Esophagus muscularis mucosa (tissue), 4 donors: ENCODE data around the gene HOXA10.

ENCODE experiments used
- EP300 ChIP-seq: sonication (generic); formaldehyde crosslinking; IDR thresholded peaks from one replicate; pipeline ENCODE4 v1.6.1; 2017; ENCODE audit warnings: antibody characterized with exemption
- POLR2A ChIP-seq: fragments of 450-650 bp; IDR thresholded peaks from one replicate; pipeline ENCODE4 v1.6.1; 2017; ENCODE audit warnings: antibody characterized with exemption, moderate library complexity, mild to moderate bottlenecking, low read depth
- POLR2AphosphoS5 ChIP-seq, 2 donors: sonication (generic); formaldehyde crosslinking; IDR thresholded peaks; one replicate each; pipeline ENCODE4 v1.6.1; 2017; ENCODE audit warnings: antibody characterized with exemption in 2 of 2
- TF ChIP-seq, protein P1 (sequence below), 3 experiments: fragments of 200-600 bp in 2 of 3; fragments of 450-650 bp in 1 of 3; sonication (generic) in 2 of 3; IDR thresholded peaks; one replicate each; pipeline ENCODE4 v1.5.1; 2017 to 2019; ENCODE audit warnings: antibody characterized with exemption in 3 of 3, mild to moderate bottlenecking in 2 of 3, moderate library complexity in 1 of 3

- TF ChIP-seq, protein P1, sequence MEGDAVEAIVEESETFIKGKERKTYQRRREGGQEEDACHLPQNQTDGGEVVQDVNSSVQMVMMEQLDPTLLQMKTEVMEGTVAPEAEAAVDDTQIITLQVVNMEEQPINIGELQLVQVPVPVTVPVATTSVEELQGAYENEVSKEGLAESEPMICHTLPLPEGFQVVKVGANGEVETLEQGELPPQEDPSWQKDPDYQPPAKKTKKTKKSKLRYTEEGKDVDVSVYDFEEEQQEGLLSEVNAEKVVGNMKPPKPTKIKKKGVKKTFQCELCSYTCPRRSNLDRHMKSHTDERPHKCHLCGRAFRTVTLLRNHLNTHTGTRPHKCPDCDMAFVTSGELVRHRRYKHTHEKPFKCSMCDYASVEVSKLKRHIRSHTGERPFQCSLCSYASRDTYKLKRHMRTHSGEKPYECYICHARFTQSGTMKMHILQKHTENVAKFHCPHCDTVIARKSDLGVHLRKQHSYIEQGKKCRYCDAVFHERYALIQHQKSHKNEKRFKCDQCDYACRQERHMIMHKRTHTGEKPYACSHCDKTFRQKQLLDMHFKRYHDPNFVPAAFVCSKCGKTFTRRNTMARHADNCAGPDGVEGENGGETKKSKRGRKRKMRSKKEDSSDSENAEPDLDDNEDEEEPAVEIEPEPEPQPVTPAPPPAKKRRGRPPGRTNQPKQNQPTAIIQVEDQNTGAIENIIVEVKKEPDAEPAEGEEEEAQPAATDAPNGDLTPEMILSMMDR (IDR thresholded peaks at IDR 0.05), result no peak
- TF ChIP-seq POLR2A (no peak), POLR2AphosphoS5 (IDR thresholded peaks at IDR 0.05) (no peak), EP300 (no peak)
These were observed 1.2 kb downstream of the HOXA10 start for GRCh38 chr7:27172823-27173510.
